HG03354 (cell line): ENCODE data around the gene PNMA3.
"Not testable (repeated sequence)": the region's sequence is repeated elsewhere in the genome, so short reads cannot be mapped to it uniquely, and the experiment has no call there.

Experiments
- ATAC-seq: cut with Tn5 transposase; IDR thresholded peaks from one replicate; pipeline ENCODE4 v1.9.1; 2021; ENCODE audit warnings: mild to moderate bottlenecking; ENCODE audit not compliant: unreplicated experiment, poor library complexity, severe bottlenecking

Gene PNMA3

GRCh38 chrX:153055871-153056749, at the start of gene PNMA3:
TSS of gene PNMA3 (plus strand) at chrX:153056470. CDS start at chrX:153057056, 586 bp downstream.
- ATAC-seq, result no peak

GRCh38 chrX:153017174-153017573, 39.1 kb upstream of the PNMA3 start:
- ATAC-seq, result not testable (repeated sequence)

GRCh38 chrX:153019166-153019565, 37.1 kb upstream of the PNMA3 start:
- ATAC-seq, result no peak

DNA sequence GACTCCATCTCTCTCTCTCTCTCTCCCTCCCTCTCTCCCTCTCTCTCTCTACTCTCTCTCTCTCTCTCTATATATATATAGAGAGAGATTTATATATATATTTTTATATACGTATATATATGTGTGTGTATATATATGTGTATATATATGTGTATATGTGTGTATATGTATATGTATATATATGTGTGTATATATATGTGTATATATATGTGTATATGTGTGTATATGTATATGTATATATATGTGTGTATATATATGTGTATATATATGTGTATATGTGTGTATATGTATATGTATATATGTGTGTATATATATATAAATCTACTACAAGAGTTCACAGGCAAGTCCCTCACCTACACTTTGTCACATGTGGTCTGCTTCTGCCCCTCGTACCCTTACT, 29.8 kb upstream of the PNMA3 start:
- ATAC-seq, result not testable (repeated sequence)

DNA sequence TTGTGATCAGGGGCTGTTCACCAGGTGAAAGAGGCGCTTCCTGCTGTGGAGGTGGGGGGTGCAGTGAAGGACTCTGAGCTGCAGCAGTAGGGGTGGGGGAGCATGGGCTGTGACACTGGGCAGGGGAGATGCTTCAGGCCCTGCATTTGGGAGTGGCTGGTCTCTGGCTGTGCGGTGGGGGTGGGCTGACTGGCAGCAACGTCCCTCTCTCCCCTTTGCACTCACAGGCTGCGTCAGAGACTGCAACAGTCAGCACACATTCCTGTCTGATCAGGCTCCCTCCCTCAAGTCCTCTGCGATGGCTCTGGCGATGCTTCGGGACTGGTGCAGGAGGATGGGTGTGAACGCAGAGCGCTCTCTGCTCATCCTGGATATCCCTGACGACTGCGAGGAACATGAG, 27.8 kb upstream of the PNMA3 start:
- not testable (repeated sequence) for ATAC-seq

GRCh38 chrX:153029162-153029561, 27.1 kb upstream of the PNMA3 start:
- no peak for ATAC-seq

GRCh38 chrX:153029875-153030274, 26.4 kb upstream of the PNMA3 start:
- no peak for ATAC-seq

- no peak for ATAC-seq
Measured at GRCh38 chrX:153030801-153031200, 25.5 kb upstream of the PNMA3 start.

- ATAC-seq, result peak; percentile 80
Measured at GRCh38 chrX:153032397-153033118, 23.7 kb upstream of the PNMA3 start.

- no peak for ATAC-seq
Measured at GRCh38 chrX:153049093-153049492, 7.2 kb upstream of the PNMA3 start.

DNA sequence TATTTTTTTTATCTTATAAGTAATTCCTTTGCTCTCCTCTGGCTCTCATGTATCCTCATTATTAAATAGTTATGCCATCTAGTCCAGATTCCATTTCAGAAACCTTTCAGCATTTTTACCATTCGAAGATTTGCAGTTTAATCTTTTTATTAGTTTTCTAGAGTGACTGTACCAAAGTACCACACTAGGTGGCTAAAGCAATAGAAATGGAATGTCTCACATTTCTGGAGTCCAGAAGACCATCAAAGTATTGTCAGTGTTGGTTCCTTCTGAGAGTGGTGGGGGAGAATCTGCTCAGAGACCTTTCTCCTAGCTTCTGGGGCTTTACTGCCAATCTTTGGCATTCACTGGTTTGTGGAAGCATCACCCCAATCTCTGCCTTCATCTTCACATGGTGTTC, 3.7 kb upstream of the PNMA3 start:
- ATAC-seq, result no peak

GRCh38 chrX:153057281-153057680, 1.0 kb downstream of the PNMA3 start:
- no peak for ATAC-seq

DNA sequence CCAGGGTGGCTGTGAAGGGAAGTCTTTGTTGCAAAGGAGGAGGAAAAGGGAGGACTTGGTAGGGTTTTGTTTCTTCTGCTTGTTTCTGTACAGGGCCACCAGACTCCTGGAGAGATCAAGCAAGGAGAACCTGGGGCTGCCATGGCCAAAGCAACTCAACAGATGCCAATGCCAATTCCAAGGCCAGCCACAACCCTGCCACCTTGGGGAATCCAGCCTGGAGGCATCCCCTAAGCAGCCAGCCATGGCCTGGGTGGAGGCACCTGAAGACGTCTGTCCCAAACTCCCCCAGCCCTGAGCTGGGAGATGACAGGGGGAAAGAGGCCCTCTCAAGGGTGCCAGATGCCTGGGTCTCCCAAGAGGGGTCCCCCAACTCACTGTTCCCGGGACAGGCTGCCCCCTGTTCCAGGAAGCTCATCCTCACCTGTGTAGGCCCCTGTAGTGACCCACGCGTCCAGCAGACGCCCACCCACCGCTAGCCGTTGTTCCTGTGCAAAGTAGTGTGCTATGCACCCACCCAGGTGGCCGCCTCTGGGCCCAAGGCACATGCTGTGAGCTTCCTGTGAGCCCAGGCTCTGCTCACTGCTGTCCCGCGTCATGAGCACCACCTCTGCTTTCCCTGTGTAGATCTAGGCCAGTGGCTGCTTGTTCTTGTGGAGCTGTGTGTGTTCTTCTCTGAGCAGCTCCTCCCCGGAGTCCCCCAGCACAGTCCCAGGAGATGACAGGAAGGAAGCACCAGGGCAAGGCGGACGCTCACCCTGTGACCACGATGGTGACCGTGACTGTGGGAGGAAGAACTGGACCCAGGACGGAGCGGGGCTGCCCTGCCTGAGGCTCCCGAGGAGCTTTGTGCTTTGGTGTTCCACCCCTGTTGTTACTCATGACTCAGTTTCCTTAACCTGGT, 3.2 kb downstream of the PNMA3 start:
- no peak for ATAC-seq

DNA sequence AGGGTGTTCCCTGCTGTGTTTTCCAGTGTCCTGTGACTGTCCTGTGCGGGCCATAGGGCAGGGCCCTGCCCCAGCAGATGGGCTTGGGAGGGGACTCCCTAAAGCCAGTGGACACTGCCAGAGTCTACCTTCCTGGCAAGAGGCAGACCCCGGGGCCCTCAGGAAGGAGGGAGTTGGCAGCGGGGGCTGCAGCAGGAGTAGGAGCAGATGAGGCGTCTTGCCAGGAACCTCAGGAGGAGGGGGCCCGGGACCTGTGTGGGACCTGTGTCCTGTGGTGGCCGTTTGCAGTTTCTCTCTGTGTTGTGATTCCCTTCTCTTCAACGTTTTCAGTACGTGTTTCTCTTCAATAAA, 3.8 kb downstream of the PNMA3 start:
- no peak for ATAC-seq

DNA sequence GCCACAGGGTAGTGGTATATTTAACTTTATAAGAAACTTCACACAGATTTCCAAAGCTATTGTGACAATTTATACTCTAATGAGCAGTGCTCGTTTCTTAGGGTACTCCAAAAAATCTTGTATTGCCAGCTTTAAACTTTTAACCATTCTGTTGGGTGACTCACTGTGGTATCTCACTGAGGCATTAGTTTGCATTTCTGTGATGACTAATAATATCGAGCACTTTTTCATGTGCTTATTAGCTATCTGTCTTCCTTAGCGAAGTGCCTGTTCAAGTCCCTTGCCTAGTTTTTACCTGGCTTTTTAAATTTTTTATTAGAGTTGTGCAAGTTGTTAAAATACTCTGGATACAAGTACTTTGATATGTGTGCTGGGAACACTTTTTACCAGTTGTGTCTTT, 5.5 kb downstream of the PNMA3 start:
- ATAC-seq, result no peak

DNA sequence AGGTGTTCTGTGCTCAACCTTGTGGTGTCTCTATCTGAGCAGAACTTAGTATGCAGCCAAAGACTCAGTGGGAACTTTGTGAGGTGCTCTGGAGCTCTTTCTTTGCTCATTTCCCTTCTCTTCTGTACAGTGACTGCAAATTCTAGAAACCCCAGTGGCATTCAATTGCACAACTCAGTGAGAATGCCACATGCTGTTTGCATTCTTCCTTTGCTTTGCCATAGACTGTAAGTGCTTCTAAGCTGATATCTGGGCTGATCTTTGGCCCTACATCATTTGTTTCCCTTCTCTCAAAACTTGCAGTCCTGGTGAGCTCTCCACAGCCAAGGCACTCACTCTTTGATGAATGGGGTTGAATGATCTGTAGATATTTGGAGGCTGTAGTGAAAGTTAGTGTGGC, 7.0 kb downstream of the PNMA3 start:
- ATAC-seq, result no peak

DNA sequence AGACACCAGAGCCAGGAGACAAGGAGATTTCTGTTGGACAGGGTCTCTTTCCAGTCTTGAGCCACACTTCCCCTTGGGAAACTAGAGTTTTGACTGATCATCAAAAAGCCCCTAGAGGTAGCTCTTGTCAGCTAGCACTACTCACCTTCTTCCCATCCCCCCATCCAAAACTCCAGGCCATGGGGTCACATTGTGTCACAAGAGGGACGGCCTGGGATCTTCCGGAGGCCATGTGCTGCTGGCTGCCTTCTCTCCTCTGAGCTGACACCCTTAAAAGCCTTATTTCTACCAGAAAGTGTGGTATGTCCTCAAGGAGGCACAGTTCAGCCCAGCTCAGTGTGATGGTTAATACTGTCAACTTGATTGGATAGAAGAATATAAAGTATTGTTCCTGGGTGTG, 7.8 kb downstream of the PNMA3 start:
- no peak for ATAC-seq

DNA sequence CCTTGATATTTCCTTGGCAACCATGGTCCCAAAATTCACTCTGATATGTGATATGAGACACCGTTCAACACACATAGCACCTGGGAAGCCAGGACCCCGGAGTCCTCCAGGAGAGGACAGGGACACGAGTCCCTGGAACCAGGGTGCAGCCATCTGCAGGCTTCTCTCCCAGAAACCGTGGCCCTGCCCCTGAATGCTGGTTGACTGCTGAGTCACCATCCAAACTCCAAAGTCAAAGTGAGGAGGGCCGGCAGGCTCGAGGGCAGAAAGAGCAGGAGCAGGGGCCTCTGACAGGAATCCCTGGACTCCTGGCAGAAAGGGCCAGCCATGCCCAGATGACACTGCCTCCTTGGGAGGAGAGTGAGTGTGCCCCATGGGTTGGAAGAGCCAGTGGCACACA, 9.1 kb downstream of the PNMA3 start:
- ATAC-seq, result no peak

GRCh38 chrX:153066402-153066801, 10.1 kb downstream of the PNMA3 start:
- not testable (repeated sequence) for ATAC-seq

DNA sequence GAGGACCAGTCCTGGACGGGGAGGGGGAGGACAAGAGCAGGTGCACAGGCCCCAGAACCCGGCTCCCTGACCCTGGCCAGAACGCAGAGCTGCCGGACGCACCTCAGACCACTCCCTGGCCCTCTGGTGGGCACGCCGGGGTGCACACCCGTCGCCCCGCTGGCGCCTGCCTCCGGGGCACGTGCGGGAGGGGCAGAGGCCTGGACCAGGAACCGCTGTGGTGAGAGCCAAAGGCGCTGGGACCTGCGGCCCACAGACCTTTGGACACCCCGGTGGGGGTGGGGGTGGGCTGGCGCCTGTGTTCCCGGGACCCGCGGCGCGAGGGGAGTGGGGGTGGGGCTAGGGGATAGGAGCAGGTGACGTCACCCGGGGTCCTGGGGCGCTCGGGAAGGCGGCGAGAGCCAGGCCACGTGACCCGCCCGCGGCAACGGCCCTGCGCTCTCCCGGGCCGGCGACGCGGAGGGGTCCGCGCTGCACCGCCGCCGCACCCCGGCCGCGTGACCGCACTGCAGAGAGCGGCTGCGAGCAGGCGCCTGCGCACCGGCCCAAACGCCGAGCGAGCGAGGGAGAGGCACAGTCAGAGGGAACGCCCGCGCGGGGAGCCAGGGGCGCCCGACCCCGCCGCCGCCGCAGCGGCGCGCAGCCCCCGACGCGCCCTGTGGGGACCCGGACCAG, 15.8 kb downstream of the PNMA3 start, which contains the start of gene PNMA6A:
Gene PNMA6A, plus strand, starts transcription at position 546 of the 675 bp plus-strand sequence. CDS start 609 bp downstream, outside the sequence.
- ATAC-seq, result peak; percentile 68
